HG03025 (cell line): ENCODE data around the gene ALDOC.

Source experiments
- ATAC-seq: cut with Tn5 transposase; IDR thresholded peaks from one replicate; pipeline ENCODE4 v1.9.1; 2021; ENCODE audit warnings: mild to moderate bottlenecking, moderate library complexity; ENCODE audit not compliant: unreplicated experiment, low FRiP score

The ALDOC gene

DNA sequence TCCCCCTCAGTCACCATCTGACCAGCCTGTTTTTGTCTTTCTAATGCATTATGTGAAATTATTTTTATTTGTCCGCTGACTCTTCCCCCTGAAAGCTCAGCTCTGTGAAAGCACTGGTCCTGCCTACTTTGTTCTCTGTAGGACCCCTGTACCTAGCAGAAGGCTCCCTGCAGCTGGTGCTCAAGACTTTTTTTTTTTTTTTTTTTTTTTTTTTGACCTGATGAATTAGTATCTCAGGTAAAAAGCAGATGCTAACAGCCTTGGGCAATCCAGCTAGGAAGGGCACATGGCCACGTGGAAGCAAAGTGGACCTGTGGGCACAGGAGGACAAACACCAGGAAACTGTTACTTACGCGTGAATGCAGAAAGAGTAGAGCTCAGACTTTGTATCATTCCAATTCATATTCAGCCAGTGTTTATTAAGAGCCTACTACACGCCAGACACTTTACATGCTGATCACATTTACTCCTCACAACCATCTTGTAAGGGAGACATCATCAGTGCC is 23.6 kb downstream of the ALDOC start:
- ATAC-seq = no peak

DNA sequence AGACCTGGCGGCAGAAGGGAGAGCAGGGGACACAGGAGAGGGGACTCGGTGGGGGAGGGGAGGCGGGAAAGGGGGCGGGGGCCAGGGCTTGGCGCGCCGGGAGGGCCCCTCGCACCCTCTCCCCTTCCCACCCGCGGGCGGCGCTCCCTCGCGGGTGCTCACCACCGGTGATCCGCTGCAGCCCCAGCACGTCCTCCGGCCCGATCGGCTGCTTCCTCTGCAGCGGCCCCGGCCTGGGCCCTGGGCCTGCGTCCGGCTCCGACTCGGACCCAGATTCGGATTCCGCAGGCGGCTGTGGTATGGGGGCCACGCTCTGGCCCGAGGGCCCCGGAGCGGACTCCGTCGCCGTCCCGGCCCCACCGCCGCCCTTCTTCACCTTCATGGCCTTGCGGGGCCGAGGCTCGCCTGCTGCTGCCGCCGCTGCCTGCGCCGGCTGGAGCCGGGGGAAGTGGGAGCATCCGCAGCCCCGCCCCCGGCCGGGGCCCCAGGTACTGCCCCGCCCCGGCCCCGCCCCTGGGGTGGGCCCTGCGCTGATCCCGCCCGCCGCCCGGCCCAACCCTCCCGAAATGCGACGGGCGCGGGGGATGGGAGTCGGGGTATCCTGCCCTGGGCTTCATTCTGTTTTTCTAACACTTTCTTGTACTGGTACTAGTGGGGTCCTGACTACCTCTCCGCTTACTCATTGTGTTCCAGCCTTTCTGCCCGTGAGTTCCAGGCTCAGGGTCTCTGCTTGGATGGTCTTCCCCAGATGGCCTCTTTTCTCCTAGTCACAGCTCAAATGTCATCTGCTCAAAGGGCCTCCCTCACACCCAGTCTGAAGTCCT is 24.3 kb downstream of the ALDOC start, which contains the start of gene UNC119:
Gene UNC119 (minus strand): TSS at position 449 of the 824 bp plus-strand sequence. CDS start 67 bp downstream, at position 382.
- no peak for ATAC-seq

DNA sequence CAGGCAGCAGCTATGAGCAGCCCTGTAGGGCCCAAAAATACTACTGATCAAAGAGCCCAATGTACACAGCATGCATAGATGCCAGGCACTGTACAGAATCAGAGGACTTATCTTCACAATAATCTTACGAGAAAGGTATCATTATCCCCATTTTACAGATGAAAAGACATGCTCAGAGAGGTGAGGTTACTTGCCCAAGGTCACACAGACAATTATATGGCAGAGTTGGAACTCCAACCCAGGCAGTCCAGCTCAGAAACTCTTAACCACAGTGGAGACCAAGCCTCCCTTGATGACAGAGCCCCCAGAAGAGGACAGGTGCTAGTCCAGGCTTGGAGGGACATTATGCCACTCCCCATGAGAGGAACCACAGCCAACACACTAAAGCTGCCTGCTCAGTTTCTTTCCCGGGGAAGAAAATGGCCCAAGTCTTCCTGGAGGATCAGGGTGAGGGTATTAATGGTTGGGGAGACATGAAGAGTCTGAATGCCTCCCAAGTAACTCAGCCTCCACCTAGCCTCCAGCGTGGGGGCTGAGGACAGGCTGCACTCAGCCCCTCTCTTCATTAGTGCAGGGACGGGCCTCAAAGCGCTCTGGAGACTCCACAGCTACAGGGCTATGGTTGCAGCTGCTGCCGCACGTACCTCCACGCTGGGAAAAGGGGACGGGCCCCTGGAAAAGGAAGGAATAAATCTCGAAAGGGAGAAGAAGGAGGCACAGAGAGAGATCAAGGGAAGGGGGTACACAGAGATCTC is 25.1 kb downstream of the ALDOC start:
- ATAC-seq = no peak

DNA sequence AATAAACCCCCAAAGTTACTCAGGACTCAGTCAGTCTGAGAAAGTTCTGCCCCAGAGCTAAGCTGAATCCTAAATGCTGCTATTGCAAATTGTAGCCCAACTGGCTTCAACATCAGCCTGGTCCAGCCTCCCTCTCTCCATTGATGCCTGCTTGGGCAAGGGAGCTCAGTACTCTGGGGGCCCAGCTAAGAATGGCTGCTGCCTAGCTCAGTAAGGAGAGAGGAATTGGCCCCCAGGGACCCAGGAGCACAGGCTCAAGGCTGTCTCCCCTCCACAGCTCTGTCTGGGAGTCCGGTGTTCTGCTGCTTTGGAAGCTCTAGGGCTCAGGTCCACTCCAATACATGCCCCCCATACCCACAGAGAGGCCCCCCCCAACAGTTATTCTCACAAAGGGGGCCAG is 25.8 kb downstream of the ALDOC start:
- no peak for ATAC-seq

DNA sequence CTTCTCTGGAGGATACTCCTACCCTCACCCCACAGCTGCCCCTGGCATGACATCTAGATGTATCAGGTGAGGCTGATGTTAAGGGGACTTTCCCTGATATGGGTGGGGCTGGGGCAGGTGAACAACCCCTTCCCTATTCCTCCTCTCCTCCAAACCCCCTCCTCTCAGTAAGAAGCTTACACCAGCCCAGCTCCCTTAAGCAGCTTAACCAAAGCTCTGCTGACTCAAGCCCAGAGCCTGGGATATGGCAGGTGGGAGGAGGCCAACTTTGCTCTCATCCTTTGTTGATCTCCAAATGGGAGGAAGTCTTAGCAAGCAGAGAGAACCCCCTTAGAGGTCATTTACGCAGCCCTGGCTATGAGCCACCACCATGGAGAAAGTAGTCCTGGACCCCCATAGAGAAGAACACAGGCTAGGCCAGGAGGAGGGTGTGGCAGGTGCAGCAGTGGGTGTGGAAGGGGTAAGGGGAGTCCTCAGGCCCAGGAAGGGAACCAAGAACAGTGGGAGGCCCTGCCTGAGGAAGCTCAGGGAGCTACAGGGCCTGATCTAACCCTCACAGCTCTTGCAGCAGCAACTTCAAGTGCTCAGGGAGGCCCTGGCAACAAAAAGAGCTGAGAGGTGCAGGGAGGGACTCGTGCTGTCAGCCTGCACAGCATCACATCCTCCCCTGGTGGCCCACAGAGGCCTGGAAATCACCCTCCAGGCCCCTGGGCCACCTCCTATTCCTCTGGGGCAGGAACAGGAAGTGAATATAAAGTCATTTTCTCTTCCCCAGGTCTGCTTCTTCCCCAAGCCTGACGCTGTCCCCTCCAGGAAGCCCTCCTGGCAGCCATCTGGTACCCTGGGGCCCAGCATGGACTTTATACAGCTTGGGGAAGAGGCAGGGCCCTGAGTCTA is 27.2 kb downstream of the ALDOC start:
- no peak for ATAC-seq

DNA sequence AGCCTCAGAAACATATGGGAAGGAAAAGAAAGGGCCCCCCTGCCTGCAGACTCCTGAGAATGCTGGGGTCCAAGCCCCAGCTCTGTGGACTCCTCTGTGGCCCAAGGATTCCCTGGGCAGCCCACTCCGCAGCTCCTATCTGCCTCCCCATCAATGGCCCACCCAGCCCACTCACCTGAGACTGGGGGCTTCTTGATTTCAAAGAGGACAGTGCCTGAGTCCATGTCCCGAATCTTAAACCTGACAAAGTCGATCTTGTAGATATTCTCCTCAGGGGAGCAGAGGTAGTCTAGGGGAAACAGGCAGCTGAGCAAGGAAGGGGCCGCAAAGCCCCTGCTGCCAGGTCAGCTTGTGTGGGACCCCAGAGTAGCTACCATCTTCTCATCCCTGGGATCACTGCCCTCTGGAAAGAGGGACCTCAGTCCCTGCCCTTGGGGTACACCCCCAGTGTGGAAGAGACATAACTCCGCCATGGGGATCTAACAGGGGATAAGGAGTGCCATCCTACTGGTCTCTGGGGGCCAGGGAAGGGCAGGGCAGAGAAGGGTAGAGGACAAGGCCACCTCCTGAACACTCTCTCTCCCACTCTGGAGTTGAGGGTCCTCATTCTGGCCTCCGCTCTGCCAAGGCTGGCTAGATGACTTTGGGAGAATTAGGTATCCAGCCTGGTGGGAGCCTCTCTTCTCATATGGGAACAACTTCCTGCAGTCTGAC is 28.1 kb downstream of the ALDOC start:
- no peak for ATAC-seq

DNA sequence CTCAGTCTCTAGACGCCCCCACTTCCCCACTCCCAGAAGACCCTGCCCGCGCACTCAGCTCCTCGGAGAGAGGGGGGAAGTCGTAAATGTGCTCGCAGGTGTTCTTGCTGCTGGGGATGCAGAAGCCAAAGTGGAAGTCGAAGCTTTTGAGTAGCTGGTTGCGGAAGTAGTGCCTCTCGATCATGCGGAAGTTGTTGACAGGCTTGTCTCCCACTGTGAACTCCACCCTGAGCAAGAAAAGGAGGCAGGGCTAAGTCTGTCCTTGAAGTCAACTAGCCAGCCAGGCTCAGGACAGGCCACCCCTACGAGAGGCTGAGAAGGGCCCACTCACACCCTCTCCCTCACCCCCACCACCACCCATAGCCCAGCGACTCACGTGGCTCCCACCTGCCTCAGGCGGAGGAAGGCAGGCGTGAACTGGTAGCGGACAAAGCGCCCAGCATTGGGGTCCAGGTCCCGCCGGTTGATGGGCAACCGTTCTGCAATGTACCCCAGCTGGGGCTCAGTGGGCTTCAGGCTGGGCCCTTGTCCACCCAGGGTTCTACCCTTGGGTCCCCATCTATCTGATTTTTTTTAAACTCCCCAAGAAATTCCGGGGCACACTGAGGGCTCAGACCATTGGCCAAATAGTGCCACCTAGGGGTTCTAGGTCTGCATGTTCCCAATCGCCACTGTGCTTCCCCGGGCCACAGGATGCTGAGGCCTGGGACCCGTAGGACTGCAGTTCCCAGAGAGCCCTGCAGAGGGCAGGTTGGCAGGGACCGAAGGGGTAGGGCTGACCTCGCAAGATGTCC is 28.9 kb downstream of the ALDOC start:
- ATAC-seq = no peak

DNA sequence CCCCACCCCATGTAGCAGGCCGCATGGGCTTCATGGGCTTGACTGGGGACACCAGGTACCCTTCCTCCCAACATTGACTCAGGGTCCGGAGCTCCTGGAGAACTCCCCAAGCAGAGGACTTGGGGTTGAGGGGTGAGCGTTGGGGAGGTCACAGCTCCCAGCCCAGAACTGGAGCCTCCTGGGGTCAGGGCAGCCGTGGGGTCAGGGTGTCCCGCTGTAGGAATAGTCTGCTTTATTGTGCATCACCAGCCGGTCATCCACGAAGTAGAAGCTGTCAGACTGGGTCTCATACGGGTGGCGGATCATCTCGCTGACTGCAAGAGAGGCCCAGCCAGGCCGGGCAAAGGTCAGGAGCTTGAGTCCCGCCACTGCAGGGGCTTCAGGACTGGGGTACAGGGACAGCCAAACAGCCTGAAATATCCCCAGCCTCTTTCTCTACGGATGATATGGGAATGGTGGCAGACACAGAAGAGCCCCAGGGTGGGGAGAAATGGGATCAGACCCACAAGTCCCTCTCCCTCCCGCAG is 29.5 kb downstream of the ALDOC start:
- ATAC-seq = no peak

DNA sequence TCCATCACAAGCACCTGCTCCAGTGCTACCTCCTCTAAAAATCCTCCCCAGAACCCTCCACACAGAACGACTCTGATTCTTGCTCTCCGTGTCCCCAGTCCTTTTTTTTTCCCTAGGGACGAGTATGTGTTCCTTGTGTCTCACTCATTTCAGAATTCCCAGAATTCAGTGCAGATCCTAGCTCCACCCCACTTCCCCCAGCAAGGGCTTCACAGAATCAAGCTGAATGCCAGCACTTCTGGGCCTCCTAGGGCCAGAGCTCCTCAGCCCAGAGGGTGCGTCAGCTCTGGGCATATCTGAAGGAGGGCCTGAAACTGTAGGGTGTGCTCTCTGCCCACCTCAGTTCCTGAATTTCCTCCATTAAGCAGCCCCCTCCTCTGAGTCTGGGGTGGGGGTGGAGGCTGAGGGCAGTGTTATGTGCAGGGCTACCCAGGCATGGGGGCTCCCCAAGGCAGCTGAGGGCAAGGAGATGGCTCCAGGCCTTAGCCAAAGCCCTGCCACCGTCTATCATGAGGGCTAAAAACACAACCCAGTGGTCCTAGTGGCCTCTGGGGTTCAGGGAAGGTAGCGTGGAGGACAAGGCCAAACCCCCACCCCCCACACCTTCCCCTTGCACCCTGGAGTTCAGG is 30.8 kb downstream of the ALDOC start:
- ATAC-seq = no peak

DNA sequence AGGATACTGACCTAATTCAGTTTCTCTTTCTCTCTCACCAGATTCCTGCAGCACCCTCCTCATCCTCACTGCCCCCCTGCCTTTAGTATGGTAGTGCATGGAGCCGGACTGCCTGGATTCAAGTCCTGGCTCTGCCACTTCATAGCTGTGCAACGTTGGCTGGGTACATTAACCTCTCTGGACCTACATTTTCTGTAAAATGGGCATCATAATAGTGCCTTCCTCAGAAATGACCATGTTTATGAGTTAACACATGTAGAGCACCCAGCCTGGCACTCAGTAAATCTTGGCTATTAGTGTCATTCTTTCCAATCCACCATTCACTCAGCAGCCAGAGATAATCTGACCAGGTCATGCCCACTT is 31.6 kb downstream of the ALDOC start:
- no peak for ATAC-seq

DNA sequence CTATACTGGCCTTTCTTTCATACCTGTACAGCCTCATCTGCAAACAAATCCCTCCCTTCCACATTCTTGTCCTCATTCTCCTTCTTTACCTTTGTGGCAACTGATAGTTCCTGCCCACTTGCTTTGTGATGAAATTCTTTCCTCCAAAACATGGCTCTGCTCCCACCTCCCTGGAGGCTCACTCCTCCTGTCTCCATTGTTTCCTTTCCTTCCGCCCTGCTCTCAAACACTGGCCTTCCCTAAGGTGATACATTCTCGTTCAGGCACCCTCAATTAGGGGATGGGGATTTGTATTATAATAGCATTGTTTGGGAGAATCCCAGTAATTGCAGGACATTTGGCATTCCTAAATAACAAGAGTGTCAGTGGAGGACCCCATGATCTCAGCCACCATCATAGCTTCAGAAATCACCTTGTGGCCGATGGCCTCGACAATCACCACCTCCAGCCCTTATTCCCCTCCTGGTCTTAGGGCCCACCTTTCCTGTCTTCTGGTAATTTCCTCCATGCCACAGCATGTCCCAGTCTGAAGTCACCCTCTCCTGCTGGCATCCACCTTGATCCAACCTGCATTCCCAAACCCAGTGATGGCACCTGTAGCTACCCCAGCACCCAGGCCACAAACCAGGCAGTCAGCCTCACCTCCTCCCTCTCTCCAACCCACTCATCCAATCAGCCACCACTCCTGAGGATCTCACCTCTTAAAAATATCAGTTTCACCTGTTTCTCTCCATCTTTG is 32.1 kb downstream of the ALDOC start:
- ATAC-seq = no peak

DNA sequence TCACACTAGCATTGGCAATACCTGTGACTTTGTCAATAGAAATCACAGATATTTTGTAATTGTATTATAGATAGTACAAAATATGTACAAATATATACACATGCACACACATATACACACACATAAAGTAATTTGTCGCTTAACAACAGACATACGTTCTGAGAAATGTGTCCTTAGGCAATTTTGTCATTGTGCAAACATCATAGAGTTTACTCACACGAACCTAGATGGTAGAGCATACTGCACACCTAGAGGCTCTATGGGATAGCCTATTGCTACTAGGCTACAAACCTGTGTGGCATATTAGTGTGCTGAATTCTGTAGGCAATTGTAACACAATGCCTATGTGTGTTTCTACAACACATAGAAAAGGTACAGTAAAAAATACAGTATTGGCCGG is 35.3 kb downstream of the ALDOC start:
- no peak for ATAC-seq

DNA sequence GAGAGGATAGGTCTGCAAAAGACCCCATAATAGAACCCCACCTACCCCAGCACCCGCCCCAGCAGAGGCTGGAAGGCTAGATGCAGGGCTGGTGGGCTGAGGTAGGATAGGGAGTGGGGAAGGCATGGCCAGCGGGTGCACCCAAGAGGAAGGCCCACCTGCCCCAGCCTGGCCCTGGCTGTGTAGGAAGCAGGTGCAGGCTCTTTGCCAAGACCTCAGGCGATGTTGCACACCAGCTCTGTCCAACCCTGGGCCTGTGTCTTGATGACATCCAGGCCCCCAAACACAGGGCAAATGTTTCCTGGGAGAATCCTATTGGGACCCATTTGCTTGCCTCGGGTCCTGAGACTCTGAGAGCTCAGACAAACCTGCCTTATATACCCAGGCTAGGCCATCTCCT is 36.5 kb downstream of the ALDOC start:
- no peak for ATAC-seq

DNA sequence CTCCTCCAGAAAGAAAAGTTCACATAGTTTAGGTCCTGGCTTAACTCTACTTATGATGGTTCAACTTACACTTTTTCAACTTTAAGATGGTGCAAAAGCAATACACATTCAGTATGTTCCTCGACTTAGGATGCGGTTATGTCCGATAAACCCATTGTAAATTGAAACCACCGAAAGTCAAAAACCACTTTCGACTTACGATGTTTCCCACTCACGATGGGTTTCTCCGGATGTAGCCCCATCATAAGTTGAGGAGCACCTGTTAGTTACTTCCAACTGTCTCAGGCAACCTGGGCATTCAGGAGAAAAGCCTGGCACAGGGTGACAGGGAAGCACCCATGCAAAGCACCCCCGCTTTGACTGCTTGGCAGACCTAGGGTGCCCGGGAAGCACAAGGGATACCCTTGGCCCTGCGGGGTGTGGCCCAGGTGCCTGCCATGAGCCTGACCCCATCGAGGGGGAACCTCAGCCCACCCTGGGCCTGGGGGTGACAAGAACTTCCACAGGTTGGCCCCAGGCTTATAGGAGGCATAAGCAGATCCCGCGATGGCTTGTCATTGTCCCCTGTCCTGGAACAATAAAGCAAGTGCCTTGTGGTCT is 38.3 kb downstream of the ALDOC start:
- ATAC-seq = no peak

DNA sequence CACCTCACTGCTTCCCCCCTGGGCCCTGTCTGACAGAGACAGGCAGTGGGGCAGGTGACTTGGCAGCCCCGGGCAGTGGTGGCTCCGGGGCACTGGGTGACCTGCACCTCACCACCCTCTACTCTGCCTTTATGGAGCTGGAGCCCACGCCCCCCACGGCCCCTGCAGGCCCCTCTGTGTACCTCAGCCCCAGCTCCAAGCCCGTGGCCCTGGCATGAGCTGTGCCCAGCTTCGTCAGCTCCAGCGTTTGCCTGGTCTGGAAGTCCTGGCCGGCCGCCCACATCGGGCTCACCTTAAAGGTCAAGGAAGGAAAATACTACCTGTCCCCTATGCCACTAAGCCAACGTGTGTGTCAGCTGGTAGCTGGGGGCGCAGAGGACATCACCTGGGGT is 39.5 kb downstream of the ALDOC start:
- ATAC-seq = no peak

DNA sequence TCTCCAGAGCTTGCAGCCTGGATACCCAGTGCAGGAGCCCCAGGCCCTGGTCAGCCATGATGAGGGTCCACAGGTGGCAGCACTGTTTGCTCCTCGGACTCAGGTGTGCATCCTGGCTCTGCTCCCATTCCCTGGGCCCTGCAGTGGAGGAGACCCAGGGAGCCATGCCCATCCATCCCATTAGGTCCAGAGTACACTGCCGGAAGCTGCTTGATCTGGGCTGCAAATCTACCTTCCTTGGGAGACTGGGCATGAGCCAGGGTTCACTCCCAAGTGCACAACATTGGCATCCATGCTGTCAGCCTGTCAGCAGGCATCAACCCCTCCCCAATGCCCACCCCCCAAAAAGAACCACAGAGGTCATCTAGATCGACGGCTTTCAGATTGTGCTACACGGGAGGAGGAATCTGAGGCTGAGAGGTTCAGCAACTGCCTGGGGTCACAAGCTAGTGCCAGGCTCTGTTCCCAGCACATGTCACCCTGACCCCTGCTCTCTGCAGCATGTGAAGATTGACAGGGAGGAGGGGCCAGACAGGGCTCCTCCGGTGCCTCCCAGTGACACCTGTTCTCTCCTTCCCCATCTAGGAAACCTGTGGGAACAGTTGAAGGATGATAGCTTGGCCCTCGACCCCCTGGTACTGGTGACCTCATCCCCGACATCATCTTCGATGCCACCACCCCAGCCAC is 40.0 kb downstream of the ALDOC start:
- no peak for ATAC-seq
